ENCODE measurements around the gene TCEA3.

- no peak for TF ChIP-seq CTCF (conservative IDR thresholded peaks at IDR 0.05; ENCODE audit: low read depth in 2 of 2)
- TF ChIP-seq ZNF114 (CRISPR knock-in tag; IDR thresholded peaks at IDR 0.05): no peak
- TF ChIP-seq EZH2 (IDR thresholded peaks at IDR 0.05; ENCODE audit: low read depth, unreplicated experiment): no peak
- no peak for TF ChIP-seq CREB1 (CRISPR knock-in tag; IDR thresholded peaks at IDR 0.05; ENCODE audit: low read depth)
- no peak for TF ChIP-seq ZNF331 (CRISPR knock-in tag; IDR thresholded peaks at IDR 0.05; ENCODE audit: low read depth)
- no peak for TF ChIP-seq POLR2AphosphoS5 (IDR thresholded peaks at IDR 0.05; ENCODE audit: low read depth)
- no peak for TF ChIP-seq REST (IDR thresholded peaks at IDR 0.05; ENCODE audit: unreplicated experiment)
- no peak for TF ChIP-seq EZH2phosphoT487 (IDR thresholded peaks at IDR 0.05; ENCODE audit: unreplicated experiment)
Observed at GRCh38 chr1:23393706-23394105, 30.8 kb downstream of the TCEA3 start.
